GM06990 (cell line): ENCODE measurements around the gene COQ3.

Source experiments
- DNase-seq: peaks from one replicate; pipeline ENCODE4 v3.0.0-alpha.2; 2011; ENCODE audit not compliant: insufficient read length; ENCODE audit errors: extremely low read depth
- H3K27me3 ChIP-seq: replicated peaks from 2 replicates; pipeline ENCODE4 v1.6.0; 2011; ENCODE audit warnings: low read length; ENCODE audit not compliant: control insufficient read depth, insufficient read depth
- H3K36me3 ChIP-seq: 2 replicates; pipeline ENCODE4 v1.5.1; 2011; ENCODE audit warnings: low read length; ENCODE audit not compliant: control insufficient read depth, insufficient read depth
- H3K4me3 ChIP-seq: replicated peaks from 2 replicates; pipeline ENCODE4 v1.5.1; 2011; ENCODE audit warnings: low read depth, mild to moderate bottlenecking, control low read depth, low read length
- CTCF ChIP-seq: IDR thresholded peaks from 2 replicates; pipeline ENCODE4 v1.5.1; 2011; ENCODE audit warnings: low read length, control low read depth, mild to moderate bottlenecking, inconsistent platforms; ENCODE audit not compliant: insufficient read depth, poor library complexity, severe bottlenecking

Gene COQ3

GRCh38 chr6:99348288-99349170, 45.5 kb downstream of the COQ3 start:
- Histone ChIP-seq H3K36me3 (no peaks in the 10 kb centered on the region), H3K27me3 (no peaks in the 10 kb centered on the region; the same call in none of the 2 replicates), H3K4me3 (no peak overlapping the region)
- no peak for DNase-seq
- TF ChIP-seq CTCF = no peak

GRCh38 chr6:99347804-99348203, 46.2 kb downstream of the COQ3 start:
- Histone ChIP-seq H3K27me3 (no peaks in the 10 kb centered on the region; the same call in 1 of the 2 replicates), H3K4me3 (no peak overlapping the region), H3K36me3 (no peaks in the 10 kb centered on the region)
- TF ChIP-seq CTCF = no peak
- DNase-seq = no peak

GRCh38 chr6:99346595-99346994, 47.4 kb downstream of the COQ3 start:
- H3K27me3 ChIP-seq = no peaks in the 10 kb centered on the region; the same call in 1 of the 2 replicates
- DNase-seq = no peak
- no peaks in the 10 kb centered on the region for H3K36me3 ChIP-seq
- H3K4me3 ChIP-seq = no peak overlapping the region
- TF ChIP-seq CTCF = no peak

- DNase-seq = no peak
- no peak for TF ChIP-seq CTCF
- H3K4me3 ChIP-seq = no peak overlapping the region
- H3K27me3 ChIP-seq = no peaks in the 10 kb centered on the region; the same call in 1 of the 2 replicates
- H3K36me3 ChIP-seq = no peaks in the 10 kb centered on the region
These were observed 48.8 kb downstream of the COQ3 start for GRCh38 chr6:99345164-99345563.

- TF ChIP-seq CTCF = no peak
- DNase-seq = no peak
- H3K36me3 ChIP-seq = no peaks in the 10 kb centered on the region
- no peak overlapping the region for H3K4me3 ChIP-seq
- no peaks in the 10 kb centered on the region; the same call in 1 of the 2 replicates for H3K27me3 ChIP-seq
These were observed 49.7 kb downstream of the COQ3 start for GRCh38 chr6:99344289-99344688.
